GM15510 (cell line): ENCODE data around the gene THSD1.

Experiments used
- POLR2A ChIP-seq: IDR thresholded peaks from 3 replicates; pipeline ENCODE4 v1.6.1; 2011; ENCODE audit warnings: borderline replicate concordance; ENCODE audit not compliant: insufficient read length; ENCODE audit errors: extremely low read depth

THSD1 gene, protein sequence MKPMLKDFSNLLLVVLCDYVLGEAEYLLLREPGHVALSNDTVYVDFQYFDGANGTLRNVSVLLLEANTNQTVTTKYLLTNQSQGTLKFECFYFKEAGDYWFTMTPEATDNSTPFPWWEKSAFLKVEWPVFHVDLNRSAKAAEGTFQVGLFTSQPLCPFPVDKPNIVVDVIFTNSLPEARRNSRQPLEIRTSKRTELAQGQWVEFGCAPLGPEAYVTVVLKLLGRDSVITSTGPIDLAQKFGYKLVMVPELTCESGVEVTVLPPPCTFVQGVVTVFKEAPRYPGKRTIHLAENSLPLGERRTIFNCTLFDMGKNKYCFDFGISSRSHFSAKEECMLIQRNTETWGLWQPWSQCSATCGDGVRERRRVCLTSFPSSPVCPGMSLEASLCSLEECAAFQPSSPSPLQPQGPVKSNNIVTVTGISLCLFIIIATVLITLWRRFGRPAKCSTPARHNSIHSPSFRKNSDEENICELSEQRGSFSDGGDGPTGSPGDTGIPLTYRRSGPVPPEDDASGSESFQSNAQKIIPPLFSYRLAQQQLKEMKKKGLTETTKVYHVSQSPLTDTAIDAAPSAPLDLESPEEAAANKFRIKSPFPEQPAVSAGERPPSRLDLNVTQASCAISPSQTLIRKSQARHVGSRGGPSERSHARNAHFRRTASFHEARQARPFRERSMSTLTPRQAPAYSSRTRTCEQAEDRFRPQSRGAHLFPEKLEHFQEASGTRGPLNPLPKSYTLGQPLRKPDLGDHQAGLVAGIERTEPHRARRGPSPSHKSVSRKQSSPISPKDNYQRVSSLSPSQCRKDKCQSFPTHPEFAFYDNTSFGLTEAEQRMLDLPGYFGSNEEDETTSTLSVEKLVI

DNA sequence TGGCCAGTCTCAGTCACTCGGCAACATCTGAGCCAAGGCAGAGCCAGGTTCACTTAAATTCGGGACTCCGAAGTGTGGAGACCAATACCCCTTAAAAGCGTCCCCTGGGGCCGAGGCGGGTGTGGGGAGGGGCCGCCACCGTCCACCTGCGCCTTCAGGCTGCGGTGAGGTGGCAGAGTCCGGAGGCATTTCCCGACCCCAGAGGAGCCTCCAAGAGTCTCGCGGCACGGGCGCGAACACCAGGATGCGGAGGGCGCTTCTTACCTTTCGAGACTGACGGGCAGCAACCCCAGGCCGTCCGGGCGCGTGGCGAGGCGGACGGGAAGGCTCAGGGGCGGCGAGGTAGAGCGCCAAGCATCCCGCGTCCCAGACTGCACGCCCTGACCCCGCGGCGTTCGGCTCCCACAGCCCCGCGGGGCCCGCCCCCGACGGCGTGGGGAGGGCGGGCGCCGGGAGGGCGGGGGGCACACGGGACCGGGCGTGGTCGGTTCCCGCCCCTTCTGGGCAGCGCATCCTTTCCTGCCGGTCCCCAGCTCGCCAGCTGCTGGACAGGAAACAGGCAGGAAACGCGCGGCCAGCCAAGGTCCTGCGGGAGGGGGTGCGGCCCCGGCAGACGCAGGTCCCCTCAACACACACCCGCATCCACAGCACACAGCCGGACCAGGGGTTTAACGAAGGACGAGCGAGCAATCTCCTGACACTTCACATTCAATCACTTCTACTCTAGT lies at the start of gene THSD1:
TSS of gene THSD1 (minus strand) at position 406 of the 728 bp plus-strand sequence. CDS start 3,572 bp downstream, outside the sequence.
- no peak for TF ChIP-seq POLR2A

DNA sequence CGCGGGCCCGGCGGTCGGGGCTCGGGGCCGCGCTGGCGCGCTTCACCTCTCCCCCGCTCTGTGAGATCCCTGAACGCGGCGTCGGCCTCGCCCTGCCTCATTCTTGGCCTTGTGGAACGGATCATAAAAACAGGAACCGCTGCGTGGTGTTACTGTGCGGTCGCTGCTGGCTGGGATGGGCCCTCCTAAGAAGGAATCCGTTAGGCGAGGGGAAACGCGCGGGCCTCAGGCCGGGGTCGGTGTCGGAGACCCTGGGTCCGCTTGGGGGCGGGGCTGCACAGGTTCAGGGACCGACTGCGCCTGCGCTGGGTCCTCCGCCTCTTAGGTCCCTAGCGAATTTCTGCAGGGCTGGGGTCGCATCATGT lies 49.7 kb upstream of the THSD1 start:
- no peak for TF ChIP-seq POLR2A

DNA sequence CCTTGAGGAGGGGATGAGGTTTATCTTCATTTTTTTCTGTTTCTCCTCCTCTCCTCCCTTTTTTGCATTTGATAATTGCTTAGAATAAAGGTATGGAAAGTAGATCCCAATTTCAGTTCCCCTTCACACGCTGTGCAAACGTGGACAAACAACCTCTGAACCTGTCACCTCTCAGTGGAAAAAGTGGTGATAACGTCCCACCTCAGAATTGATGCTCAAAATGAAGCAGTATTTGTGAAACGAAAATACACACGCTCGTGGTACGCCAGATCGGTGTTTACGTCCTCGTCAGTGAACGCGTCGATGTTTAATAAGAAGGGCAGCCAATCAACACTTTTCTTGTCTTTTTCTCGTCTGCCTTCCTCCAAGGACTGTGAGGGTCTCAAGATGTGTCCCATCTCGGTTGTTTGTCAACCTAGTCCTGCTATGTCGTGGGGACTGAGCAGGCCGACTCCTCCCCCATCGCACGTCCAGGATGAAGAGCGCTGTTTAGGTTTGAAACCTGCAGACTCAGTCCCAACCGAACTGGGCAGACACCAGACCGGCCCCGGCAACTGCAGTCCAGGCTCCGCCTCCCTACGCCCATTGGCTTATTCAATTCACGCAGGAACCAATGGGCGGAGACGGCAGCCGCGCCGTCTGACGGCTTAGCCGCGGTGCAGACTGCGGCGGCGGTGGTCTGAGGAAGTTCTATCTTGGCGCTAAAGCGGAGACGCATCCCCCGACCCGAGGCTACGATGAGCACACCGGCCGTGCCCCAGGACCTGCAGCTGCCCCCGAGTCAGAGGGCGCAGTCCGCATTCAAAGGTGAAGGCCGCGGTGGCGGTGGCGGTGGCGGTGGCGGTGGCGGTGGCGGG lies 49.1 kb upstream of the THSD1 start, which contains the start of gene CKAP2:
TSS of gene CKAP2 (plus strand) at position 659 of the 857 bp plus-strand sequence. CDS start at position 738, 79 bp downstream.
- TF ChIP-seq POLR2A = peak; percentile 90

DNA sequence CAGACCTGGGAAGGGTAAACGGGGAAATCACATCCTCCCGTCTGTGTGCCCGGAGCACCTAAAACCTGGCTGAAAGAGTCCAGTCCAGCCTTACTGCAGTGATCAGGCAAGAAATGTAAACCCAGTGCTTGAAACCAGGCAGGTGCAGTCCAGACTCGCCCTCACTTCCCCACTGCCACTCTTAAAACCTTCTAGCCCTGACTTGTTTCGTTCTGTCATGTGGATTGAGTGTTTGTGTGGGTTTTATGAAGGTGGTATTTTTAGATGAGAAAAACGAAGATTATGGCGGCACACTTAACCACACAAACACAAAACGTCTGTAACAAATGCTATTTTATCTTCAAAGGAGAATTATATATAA lies 48.5 kb upstream of the THSD1 start:
- TF ChIP-seq POLR2A = peak; percentile 40

DNA sequence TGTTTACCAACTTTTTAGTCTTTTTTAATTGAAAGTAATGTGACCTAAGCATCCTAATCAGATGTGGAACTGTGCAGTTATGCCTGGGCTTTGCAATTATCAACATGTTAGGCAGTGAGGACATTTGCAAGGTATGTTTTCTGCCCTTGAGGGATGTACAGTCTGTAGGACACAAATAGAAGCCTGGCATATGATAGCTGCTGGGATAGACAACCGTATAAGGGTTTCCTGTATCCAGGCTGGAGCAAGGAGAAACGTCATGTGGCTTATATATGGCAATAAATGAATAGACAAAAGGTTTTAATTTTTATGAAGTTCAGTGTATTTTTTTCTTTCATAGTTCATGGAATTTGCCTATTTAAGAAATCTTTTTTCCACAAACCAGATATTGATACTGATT lies 46.5 kb upstream of the THSD1 start:
- TF ChIP-seq POLR2A = no peak

DNA sequence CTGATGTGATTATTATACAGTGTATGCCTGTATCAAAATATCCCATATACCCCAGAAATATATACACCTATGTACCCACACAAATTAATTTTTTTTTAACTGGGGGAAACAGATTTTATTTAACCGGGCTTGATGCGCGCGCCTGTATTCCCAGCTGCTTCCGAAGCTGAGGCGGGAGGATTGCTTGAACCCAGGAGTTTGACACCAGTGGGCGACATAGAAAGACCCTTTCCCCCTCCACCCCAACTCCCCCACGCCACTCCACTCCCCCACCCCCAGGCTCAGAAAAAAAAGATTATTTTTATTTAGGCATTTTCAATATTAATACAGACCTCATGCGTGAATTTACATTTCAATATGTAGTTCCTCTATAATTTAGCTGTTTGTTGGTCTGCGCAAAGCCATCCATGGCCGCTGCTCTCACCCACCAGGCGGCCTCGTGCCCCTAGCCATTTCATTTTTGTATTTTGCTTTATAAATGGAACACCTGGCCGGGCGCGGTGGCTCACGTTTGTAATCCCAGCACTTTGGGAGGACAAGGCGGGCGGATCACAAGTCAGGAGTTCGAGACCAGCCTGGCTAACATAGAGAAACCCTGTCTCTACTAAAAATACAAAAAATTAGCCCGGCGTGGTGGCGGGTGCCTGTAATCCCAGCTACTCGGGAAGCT lies 45.3 kb upstream of the THSD1 start:
- no peak for TF ChIP-seq POLR2A

DNA sequence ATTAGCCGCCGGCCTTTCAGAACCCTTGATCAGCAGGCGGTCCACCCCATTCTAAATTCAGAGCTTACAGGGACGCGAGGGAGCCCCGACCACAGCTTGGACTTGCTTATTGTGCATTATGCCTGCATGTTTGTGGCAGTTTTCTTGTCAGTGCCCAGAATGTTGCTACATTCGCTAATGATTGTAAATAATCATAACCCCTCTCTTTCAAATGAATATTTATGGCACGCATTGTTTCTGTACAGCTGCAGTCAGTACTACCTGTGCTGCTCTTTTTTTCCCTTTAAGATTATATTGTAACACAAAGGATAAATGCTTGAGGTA lies 44.8 kb upstream of the THSD1 start:
- no peak for TF ChIP-seq POLR2A

DNA sequence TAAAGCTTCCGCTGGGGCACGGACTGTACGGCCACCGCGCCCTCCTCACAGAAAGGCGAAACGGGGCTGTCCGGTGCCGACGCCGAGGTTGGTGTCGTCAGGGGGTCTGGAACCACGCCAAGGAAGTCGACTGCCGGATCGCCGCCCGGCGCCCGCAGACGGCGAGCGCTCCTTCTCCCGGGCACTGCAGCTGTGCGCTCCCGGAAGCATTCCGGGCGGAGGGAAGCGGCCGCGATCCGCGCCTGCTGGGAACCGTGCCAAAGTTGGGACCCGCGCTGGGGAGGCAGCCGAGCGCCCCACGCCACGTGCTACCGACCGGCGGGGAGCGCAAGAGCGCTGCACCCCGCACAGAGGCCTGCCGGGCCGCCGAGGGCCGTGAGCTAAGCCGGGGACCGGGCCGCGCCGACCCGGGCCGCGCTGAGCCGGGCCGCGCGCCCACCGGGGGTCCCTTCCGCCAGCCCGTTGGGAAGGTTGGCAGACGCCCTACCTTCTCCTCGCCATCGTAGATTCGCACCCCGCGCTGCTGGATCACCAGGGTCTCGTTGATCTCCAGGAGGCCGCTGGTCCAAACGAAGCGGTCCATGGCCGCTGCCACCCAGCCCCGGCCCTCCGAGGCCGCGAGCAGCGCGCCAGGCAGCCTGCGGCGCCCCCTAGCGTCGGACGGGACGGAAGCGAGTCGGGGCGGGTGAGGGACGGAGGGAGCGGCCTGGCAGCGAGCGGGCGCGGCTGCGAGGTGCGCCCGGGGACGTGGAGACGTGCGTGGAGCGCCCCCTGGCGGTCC lies 44.2 kb upstream of the THSD1 start, which contains the start of gene VPS36:
TSS of gene VPS36 (minus strand) at position 623 of the 781 bp plus-strand sequence. CDS start at position 583, 40 bp downstream.
- TF ChIP-seq POLR2A = peak; percentile 93

DNA sequence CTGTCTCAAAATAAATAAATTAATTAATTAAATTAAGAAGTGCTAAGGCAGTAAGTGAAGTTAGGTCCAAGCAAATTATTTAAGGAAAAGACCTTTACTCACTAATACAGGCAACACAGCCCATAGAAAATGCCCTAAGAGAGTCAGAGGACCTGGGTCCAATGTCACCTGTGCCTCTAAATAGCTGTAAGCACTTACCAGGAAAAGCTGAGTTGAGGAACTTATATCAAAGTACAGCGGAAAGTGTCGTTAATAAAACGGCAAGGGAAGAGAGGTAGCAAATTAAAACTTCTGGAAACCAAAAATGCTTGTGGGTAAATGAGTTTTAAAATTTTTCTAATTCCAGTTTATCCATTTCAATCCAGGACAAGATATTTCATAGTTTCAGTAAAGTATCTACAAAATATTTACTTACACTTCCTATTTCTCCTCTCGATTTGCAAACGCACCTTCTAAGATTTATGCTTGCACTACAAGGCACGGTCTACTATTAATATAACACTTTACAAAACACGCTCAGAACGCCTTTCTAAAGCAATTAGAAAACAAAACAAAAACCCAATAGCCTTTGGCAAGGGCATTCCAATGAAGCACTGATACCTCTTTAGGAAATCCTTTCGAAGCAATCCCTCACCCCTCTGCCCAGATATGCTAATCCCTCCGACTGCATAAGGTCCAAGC lies 43.5 kb upstream of the THSD1 start:
- no peak for TF ChIP-seq POLR2A

DNA sequence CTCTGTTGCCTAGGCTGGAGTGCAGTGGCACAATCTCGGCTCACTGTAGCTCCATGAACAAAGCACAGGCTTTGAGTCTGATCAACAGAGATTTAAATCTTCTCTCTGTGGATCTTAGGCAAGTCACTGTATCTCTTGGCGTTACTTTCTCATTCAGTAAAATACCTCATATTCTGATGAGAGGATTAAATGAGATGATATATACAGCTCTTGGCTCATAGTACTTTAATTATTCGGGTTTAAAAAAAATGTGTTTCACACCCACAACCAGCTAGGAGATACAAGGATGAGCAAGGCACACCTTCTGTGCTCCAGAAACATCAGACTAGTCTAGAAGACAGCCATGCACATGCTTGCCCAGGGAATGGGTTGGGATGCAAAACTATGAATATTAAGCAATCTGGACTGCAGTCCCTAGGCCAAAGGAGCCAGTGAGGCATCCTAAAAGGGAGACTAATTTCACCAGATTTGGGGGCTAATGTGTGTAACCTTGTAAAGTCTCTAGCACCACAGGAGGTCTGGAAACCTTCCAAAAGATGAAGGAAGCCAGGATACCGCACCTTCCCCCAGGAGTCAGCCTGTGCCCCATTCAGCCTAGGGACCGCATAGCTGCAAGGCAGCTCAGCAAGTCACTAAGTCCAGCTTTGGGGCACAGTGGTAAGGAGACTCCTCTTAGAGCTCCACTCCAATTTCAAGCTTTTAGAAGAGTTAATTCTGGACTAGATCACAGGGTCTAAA lies 42.0 kb upstream of the THSD1 start:
- TF ChIP-seq POLR2A = no peak

DNA sequence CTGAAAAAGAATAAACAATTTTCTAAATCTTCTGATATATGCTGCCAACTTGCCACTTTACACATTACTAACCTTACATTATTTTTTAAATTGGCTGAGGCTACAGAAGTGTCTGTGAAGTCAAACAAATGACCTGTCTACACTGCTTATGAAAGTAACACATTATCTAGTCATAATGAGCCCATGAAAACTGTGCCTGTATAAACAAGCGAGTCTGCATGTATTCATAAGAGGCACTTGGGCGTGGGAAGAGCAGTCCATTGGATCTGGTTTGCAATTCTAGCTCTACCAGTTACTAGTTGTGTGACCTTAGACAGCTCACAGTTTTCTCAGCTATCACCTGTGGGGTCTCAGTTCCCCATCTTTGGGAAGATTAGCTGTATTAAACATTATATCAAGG lies 41.4 kb upstream of the THSD1 start:
- TF ChIP-seq POLR2A = no peak

DNA sequence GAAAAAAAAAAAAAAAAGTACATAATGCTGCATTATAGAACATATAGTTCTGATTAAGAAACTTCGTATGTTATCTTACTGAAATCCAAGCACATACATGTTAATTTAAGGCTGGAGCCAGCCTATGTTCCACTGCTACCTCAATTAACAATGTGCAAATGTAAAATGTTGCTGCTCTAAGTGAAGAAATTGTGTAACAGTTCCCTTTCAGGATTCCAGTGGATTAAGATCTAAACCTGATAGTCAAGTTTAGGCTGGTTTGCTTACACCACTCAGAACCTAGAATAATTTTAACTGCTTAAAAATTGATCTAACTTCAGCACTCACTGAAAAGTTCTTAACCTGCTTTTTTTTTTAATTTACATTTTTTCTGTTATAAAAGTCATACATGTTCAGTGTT lies 40.3 kb upstream of the THSD1 start:
- TF ChIP-seq POLR2A = no peak
